Heart right ventricle (tissue), 16 donors: ENCODE results near the gene ARAP2. TPM values are rescaled to one million over a fixed set of nuclear protein-coding genes. Genes with fewer than 3 reads are reported as not detected.

Source experiments
- ATAC-seq, 8 donors: fragments of 200-7000 bp; cut with Tn5 transposase; one replicate each; pipeline ENCODE4 v1.9.1; 2020; ENCODE audit warnings: mild to moderate bottlenecking in 8 of 8, moderate library complexity in 8 of 8, moderate number of reproducible peaks in 1 of 8
- DNase-seq, 2 donors: peaks; one replicate each; pipeline ENCODE4 v3.0.0-alpha.2; 2020
- H3K27ac ChIP-seq, 10 donors: fragments of 200-600 bp; sonication (generic) in 2 of 10; one replicate each; pipeline versions ENCODE4 v1.5.0 to v1.8.0; 2020 to 2022; ENCODE audit warnings: mild to moderate bottlenecking in 3 of 10
- H3K27me3 ChIP-seq, 7 donors: fragments of 200-600 bp; one replicate each; pipeline ENCODE4 v1.8.0; 2021 to 2022; ENCODE audit warnings: mild to moderate bottlenecking in 2 of 7
- H3K36me3 ChIP-seq, 9 donors: fragments of 200-600 bp; sonication (generic) in 1 of 9; one replicate each; pipeline versions ENCODE4 v1.5.0 to v1.8.0; 2020 to 2022; ENCODE audit warnings: mild to moderate bottlenecking in 2 of 9
- H3K4me1 ChIP-seq, 9 donors: fragments of 200-600 bp; sonication (generic) in 1 of 9; one replicate each; pipeline versions ENCODE4 v1.5.0 to v1.8.0; 2020 to 2022; ENCODE audit warnings: mild to moderate bottlenecking in 4 of 9
- H3K4me3 ChIP-seq, 10 donors: fragments of 200-600 bp; sonication (generic) in 2 of 10; one replicate each; pipeline versions ENCODE4 v1.5.0 to v1.8.0; 2020 to 2022; ENCODE audit warnings: mild to moderate bottlenecking in 7 of 10, moderate library complexity in 2 of 10
- H3K9me3 ChIP-seq, 11 donors: fragments of 200-600 bp in 10 of 11; sonication (generic) in 2 of 11; one replicate each; pipeline versions ENCODE4 v1.5.0 to v1.8.0; 2013 to 2022; ENCODE audit warnings: mild to moderate bottlenecking in 2 of 11, control low read depth in 1 of 11, moderate library complexity in 1 of 11
- WGBS, 2 donors: extraction: QIAGEN DNeasy Blood & Tissue Kit; methylation state at CpG; one replicate each; pipeline ENCODE4 v1.1.7; 2013; ENCODE audit warnings: inconsistent platforms in 1 of 2; 5-methylcytosine and 5-hydroxymethylcytosine counted together
- intact Hi-C, 10 donors: fragments of 100-400 bp; cut with DNase I; formaldehyde crosslinking; loops; one replicate each; pipeline versions ENCODE4 v1.11.1 to v1.14.2; 2022
- polyA plus RNA-seq, 2 donors: library from polyadenylated mRNA; stranded (reverse); fragments of 200-250 nt; gene quantifications; one replicate each; pipeline ENCODE4 v1.2.3, GENCODE V29; 2013
- total RNA-seq, 10 donors: library from RNA; stranded (reverse); fragmentation: NEBNext Ultra II Directional in 3 of 10; extraction: Animal tissue kit (Norgen Biotek cat#: 25700) in 3 of 10; gene quantifications; one replicate each; pipeline versions ENCODE4 v1.2.1 to v1.2.4, GENCODE V29; 2021 to 2023
- TF ChIP-seq, protein P1 (sequence below), 9 donors: fragments of 200-600 bp; sonication (generic) in 2 of 9; IDR thresholded peaks; one replicate each; pipeline versions ENCODE4 v1.5.0 to v1.8.0; 2021 to 2022; ENCODE audit warnings: antibody characterized with exemption in 9 of 9, mild to moderate bottlenecking in 5 of 9, moderate library complexity in 1 of 9
- donor health status: Arrhythmogenic right ventricular cardiomyopathy.
- donor health status: ischemic (EF 13 %, LVEDD 7.1; RV severe dilation, severe dysfunction).
- donor health status: healthy with polysubstance abuse.
- donor health status: DM: no; HTN: yes; CAD: no.
- donor health status: DM: no; HTN: no; CAD: no.
- donor health status: ischemic (EF 25% LVEDD 6.9; RV normal size, moderate dysfunction).
- donor health status: ischemic (EF 25% LVEDD 5.7; RV mildly dilated, moderate dysfunction).
- donor health status: healthy.
- donor health status: DM: yes; HTN: yes; CAD: no.
- donor health status: Ischemic cardiomyopathy.
- donor health status: ischemic (EF 35%, LVEDD 5.7; RV mildly dilated, moderate dysfunction).
- donor health status: nonischemic (EF 11% LVEDD 7.7; RV severe dilation, severe dysfunction).
- donor health status: DM: yes; HTN: yes; CAD: no.
- donor health status: PGD.
- donor health status: ischemic (EF 29% LVEDD 5.4; RV normal size, mild dysfunction).
- donor health status: nonischemic (EF 23%, LVEDD 6.1; RV moderate dilation, normal function).

Gene ARAP2
- total and polyA plus RNA-seq, 12 donors: 0.19 to 6.9 (median 2.5) TPM

DNA sequence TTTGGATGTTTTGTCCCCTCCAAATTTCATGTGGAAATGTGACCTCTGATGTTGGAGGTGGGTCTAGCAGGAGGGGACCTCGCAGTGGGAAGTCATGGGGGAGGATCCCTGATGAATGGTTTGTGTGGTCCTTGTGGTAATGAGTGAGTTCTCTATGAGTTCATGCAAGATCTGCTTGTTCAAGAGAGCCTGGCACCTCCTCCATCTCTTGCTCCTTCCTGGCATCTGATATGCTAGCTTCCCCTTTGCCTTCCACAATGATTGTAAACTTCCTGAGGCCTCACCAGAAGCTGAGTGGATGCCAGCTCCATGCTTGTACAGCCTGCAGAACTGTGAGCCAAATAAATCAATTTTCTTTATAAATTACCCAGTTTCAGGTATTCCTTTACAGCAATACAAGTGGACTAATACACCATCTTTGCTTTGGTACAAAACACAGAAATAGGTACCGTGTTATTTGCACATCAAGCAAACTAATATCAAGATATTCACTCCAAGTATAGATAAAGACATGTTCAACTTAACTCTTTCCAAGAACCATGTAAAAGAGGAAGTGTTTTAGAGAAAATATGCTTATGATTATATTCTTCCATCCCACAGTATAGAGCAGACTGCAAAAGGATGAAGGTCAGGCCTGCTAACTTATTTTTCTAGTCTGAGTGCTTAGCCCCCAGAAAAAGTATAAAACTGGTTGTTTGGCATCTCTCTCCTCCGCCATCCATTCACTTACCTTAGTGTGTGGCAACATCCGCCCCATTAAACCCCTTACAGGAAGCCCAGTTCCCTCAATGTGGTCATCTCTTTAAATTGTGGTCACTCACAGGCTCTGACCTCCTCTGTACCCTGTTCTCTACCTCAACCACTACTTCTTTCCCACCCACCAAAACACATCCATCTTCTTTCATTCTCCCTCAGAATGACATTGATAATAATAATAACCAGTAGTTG, 6.7 kb downstream of the ARAP2 start:
- intact Hi-C loops: no loop called here
- Histone ChIP-seq H3K36me3 (peaks cover 0 to 4% (median 0%) of the 10 kb centered on the region in 9 donors), H3K4me1 (peaks cover 0 to 30% (median 0%) of the 10 kb centered on the region in 9 donors), H3K4me3 (no peak overlapping the region), H3K27me3 (no peaks in the 10 kb centered on the region), H3K9me3 (peaks cover 0 to 11% (median 0%) of the 10 kb centered on the region in 11 donors), H3K27ac (no peak overlapping the region)
- ATAC-seq (no peak), DNase-seq (no peak)
- WGBS, 2 donors: 84 to 85% methylated on average over 4 of the region's 4 CpGs
- TF ChIP-seq, protein P1, sequence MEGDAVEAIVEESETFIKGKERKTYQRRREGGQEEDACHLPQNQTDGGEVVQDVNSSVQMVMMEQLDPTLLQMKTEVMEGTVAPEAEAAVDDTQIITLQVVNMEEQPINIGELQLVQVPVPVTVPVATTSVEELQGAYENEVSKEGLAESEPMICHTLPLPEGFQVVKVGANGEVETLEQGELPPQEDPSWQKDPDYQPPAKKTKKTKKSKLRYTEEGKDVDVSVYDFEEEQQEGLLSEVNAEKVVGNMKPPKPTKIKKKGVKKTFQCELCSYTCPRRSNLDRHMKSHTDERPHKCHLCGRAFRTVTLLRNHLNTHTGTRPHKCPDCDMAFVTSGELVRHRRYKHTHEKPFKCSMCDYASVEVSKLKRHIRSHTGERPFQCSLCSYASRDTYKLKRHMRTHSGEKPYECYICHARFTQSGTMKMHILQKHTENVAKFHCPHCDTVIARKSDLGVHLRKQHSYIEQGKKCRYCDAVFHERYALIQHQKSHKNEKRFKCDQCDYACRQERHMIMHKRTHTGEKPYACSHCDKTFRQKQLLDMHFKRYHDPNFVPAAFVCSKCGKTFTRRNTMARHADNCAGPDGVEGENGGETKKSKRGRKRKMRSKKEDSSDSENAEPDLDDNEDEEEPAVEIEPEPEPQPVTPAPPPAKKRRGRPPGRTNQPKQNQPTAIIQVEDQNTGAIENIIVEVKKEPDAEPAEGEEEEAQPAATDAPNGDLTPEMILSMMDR (IDR thresholded peaks at IDR 0.05): no peak

DNA sequence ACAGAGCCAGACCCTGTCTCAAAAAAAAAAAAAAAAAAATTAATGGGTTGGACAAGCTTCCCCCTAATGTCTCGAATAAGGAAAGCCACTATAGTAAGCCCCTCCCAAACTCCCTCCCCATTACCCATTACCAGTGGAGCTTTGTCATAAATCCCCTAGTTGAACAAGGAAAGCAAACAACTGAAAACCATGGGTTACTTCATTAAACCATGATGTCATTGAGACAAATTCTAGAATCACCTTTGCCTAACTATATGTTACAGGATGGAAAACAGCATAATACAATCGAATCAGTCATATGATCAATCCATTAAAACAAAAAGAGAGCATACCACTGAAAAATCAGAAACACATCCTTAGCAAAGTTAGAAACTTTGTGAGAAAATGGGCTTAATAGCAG, 8.2 kb downstream of the ARAP2 start:
- TF ChIP-seq, protein P1 (IDR thresholded peaks at IDR 0.05): no peak
- peaks cover 0 to 4% (median 0%) of the 10 kb centered on the region in 9 donors for H3K36me3 ChIP-seq
- WGBS, 2 donors: 65 to 81% methylated on average over 2 of the region's 2 CpGs
- no peaks in the 10 kb centered on the region for H3K27me3 ChIP-seq
- ATAC-seq (no peak), DNase-seq (no peak)
- no peak overlapping the region for H3K27ac ChIP-seq
- peaks cover 0 to 11% (median 0%) of the 10 kb centered on the region in 11 donors for H3K9me3 ChIP-seq
- H3K4me3 ChIP-seq: no peak overlapping the region
- intact Hi-C loops: no loop called here
- peaks cover 0 to 15% (median 0%) of the 10 kb centered on the region in 9 donors for H3K4me1 ChIP-seq

DNA sequence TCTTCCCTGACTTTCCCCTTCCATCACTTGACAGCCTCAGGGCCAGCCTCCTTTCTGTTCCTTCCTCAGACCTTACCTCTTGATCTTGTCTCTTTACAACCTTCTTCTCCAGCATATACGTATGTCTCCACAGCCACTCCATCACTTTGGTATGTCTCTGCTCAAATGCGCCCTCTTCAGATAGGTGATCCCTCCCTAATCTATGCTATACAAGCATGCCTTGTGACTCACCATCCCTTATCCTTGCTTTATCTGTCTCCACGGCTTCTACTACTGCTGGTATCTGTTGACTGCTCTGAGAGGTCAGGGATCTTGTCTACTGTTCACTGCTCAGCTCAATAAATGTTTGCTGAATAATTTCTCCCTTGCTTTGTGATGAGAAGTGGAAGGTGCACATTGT, 9.0 kb downstream of the ARAP2 start:
- H3K27ac ChIP-seq: no peak overlapping the region
- WGBS, 2 donors: 40 to 43% methylated on average over 3 of the region's 3 CpGs
- peaks cover 0 to 4% (median 0%) of the 10 kb centered on the region in 9 donors for H3K36me3 ChIP-seq
- intact Hi-C loops: no loop called here
- no peaks in the 10 kb centered on the region for H3K27me3 ChIP-seq
- TF ChIP-seq, protein P1 (IDR thresholded peaks at IDR 0.05): no peak
- DNase-seq: no peak
- H3K9me3 ChIP-seq: peaks cover 0 to 11% (median 0%) of the 10 kb centered on the region in 11 donors
- H3K4me1 ChIP-seq: peaks cover 0 to 7% (median 0%) of the 10 kb centered on the region in 9 donors
- H3K4me3 ChIP-seq: no peak overlapping the region
- no peak for ATAC-seq

DNA sequence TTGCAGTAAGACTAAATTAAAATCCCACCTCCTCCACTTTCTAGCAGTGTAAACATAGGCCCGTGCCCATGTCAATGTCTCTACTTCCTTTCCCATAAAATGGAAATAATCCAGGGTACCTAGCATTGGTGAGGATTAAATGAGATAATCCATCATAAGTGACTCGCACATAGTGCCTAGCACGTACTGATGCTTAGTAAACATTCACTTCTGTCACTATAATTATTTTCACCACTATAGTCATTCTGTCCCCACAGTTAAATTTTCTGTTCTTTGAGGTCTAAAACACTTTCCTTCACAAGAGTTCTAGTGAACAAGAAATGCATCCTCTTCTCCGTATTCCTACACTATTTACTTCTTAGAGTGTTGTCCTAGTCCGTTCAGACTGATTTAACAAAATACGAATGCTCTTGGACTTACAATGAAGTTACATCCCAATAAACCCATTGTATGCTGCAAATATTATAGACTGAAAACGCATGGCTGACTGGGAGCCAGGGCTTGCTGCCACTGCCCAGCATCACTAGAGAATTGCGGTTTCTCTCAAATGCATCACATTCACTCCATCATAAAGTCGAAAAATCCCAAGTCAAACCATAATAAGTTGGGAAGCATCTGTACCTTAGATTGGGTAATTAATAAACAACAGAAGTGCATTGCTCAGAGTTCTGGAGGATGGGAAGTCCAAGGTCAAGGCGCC, 10.6 kb downstream of the ARAP2 start:
- H3K4me3 ChIP-seq: no peak overlapping the region
- 84 to 87% methylated on average over 10 of the region's 10 CpGs for WGBS, 2 donors
- no peak for DNase-seq
- H3K27ac ChIP-seq: no peak overlapping the region
- ATAC-seq: no peak
- peaks cover 0 to 11% (median 0%) of the 10 kb centered on the region in 11 donors for H3K9me3 ChIP-seq
- H3K27me3 ChIP-seq: no peaks in the 10 kb centered on the region
- intact Hi-C loops: no loop called here
- TF ChIP-seq, protein P1 (IDR thresholded peaks at IDR 0.05): no peak
- H3K4me1 ChIP-seq: peaks cover 0 to 6% (median 0%) of the 10 kb centered on the region in 9 donors
- peaks cover 0 to 4% (median 0%) of the 10 kb centered on the region in 9 donors for H3K36me3 ChIP-seq
